ENCODE results near the gene CEP19.

CEP19 gene

DNA sequence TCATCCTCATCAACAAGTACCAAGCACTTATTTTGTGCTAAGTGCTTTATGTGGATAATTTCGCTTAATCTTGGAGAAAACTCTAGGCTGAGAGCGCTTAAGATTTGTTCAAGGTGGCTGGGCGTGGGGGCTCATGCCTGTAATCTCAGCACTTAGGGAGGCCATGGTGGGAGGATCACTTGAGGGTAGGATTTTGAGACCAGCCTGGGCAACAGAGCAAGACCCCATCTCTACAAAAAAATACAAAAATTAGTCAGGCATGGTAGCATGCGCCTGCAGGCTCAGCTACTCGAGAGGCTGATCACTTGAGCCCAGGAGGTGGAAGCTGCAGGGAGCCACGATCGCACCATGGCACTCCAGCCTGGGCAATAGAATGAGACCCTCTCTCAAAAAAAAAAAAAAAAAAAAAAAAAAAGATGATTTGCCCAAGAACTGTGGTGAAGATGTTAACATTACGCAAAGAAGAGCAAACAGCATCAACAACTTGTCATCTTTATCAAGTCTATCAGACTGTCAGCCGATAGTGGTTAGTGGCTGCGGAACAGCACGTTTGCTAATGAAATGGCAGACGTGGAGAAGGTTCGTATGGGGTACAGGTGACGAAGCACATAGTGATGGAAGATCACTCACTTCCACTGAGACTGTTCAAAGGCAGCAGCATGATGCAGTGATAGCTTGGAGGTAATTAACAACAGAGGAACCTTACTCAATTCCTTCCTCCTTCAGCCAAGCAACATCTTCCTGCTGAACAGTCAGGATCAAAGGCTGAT is 44.8 kb downstream of the CEP19 start:
- no peaks in the 10 kb centered on the region for H3K36me3 ChIP-seq
- no peak overlapping the region for H3K4me3 ChIP-seq (ENCODE audit: low read depth, low read length)
- no peak for DNase-seq
- TF ChIP-seq, protein P1, sequence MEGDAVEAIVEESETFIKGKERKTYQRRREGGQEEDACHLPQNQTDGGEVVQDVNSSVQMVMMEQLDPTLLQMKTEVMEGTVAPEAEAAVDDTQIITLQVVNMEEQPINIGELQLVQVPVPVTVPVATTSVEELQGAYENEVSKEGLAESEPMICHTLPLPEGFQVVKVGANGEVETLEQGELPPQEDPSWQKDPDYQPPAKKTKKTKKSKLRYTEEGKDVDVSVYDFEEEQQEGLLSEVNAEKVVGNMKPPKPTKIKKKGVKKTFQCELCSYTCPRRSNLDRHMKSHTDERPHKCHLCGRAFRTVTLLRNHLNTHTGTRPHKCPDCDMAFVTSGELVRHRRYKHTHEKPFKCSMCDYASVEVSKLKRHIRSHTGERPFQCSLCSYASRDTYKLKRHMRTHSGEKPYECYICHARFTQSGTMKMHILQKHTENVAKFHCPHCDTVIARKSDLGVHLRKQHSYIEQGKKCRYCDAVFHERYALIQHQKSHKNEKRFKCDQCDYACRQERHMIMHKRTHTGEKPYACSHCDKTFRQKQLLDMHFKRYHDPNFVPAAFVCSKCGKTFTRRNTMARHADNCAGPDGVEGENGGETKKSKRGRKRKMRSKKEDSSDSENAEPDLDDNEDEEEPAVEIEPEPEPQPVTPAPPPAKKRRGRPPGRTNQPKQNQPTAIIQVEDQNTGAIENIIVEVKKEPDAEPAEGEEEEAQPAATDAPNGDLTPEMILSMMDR (IDR thresholded peaks at IDR 0.05; ENCODE audit: low read depth, low read length), result no peak
- H3K9me3 ChIP-seq (ENCODE audit: severe bottlenecking), result no peaks in the 10 kb centered on the region
- no peaks in the 10 kb centered on the region for H3K27me3 ChIP-seq (ENCODE audit: insufficient read depth, low read depth, severe bottlenecking)
- H3K27ac ChIP-seq, result peak overlapping the region; percentile 65

DNA sequence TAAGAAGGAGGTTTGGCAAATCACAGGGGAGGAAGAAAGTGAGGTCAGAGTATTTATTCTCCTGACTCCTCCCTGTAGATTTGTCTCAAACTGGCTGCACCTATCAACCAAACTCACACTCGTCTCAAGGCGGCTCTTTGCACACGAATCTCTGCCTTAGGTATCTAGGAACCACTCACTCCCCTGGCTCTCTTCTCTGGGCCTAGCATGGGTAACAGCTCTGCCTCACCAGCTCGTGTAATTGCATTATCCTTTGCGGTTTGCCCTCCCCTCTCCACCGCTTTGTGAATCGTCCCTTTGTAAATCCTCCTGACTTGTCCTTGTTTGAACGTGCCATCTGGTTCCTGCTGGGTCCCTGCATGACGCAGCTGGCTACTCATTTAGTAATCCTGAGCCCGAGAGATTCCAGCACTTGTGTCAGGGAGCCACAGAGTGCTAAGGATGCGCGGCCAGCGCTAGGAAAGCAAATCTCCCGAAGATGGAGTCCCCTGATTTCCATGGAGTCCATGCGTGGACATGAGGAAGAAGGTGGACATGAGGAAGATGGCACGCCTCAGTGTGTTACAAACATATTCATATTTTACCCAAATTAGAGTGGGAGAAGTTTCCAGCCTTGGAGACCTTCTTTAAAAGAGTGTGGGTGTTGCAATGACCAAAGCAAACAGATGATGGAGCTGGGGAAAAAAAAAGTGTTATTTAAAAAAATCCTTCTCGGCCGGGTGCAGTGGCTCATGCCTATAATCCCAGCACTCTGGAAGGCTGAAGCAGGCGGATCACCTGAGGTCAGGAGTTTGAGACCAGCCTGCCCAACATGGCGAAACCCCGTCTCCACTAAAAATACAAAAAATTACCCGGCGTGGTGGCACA is 45.8 kb downstream of the CEP19 start:
- no peaks in the 10 kb centered on the region for H3K27me3 ChIP-seq (ENCODE audit: insufficient read depth, low read depth, severe bottlenecking)
- TF ChIP-seq, protein P1 (IDR thresholded peaks at IDR 0.05; ENCODE audit: low read depth, low read length), result no peak
- H3K9me3 ChIP-seq (ENCODE audit: severe bottlenecking), result no peaks in the 10 kb centered on the region
- peak overlapping the region; percentile 66 for H3K27ac ChIP-seq
- DNase-seq, result peak; percentile 87
- no peak overlapping the region for H3K4me3 ChIP-seq (ENCODE audit: low read depth, low read length)
- H3K36me3 ChIP-seq, result no peaks in the 10 kb centered on the region

DNA sequence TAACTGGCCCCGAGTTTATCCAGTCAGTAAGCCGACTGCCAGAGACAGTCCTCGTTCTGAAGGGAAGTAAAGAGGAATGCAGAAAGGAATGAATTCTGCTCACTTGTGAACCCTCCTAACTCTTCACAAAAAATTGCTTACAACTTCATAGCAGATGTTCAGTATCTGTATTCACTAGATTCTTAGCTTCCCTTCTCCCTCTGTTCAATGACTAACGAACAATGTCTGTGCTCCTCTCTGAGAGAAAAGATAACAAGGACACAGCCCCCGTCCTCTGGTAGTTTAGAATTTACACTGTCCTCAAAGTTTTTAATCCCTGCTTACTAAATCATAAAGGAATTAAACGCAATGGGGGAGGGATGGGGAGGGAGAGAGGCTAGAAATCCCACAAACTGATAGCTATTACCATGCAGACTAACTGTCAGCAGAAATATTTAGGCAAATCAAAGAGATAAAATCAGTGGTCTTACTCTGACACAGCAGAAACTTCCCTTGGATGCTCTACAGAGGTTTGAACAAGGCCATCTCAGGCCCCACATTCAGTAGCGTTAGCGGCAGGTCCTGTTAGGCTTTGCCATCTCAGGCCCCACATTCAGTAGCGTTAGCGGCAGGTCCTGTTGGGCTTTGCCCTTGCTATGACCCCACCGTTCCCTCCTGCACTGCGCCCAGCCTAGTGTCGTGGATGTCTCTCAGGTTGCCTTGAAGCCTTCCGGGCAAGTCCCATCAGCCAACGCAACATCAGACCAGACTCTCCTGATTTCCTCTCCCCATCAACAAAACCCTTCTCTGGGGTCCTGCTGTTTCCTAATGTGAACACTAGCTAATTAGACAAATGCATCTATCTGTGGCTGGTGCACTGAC is 49.1 kb downstream of the CEP19 start:
- TF ChIP-seq, protein P1 (IDR thresholded peaks at IDR 0.05; ENCODE audit: low read depth, low read length), result no peak
- Histone ChIP-seq H3K4me3 (ENCODE audit: low read depth, low read length) (no peak overlapping the region), H3K9me3 (ENCODE audit: severe bottlenecking) (no peaks in the 10 kb centered on the region), H3K27me3 (ENCODE audit: insufficient read depth, low read depth, severe bottlenecking) (no peaks in the 10 kb centered on the region), H3K36me3 (no peaks in the 10 kb centered on the region), H3K27ac (no peak overlapping the region)
- DNase-seq, result peak; percentile 16

DNA sequence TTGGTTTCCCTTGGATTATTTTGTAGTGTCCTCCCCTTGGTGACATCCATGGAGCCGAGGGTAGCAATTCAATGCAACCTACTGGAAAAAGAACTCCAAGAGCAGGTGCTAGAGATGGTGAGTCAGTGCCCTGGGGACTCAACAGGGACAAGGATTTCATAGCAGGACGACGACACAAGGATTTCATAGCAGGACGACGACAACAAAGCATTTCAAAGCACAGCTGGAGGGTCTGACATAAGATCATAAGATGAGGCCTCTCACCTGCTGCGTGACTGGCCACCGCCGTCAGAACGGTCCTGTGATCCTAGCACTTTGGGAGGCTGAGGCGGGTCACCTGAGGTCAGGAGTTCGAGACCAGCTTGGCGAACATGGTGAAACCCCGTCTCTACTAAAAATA is 50.0 kb downstream of the CEP19 start:
- TF ChIP-seq, protein P1 (IDR thresholded peaks at IDR 0.05; ENCODE audit: low read depth, low read length), result no peak
- H3K4me3 ChIP-seq (ENCODE audit: low read depth, low read length), result no peak overlapping the region
- no peaks in the 10 kb centered on the region for H3K27me3 ChIP-seq (ENCODE audit: insufficient read depth, low read depth, severe bottlenecking)
- no peak overlapping the region for H3K27ac ChIP-seq
- no peaks in the 10 kb centered on the region for H3K9me3 ChIP-seq (ENCODE audit: severe bottlenecking)
- no peak for DNase-seq
- H3K36me3 ChIP-seq, result no peaks in the 10 kb centered on the region

DNA sequence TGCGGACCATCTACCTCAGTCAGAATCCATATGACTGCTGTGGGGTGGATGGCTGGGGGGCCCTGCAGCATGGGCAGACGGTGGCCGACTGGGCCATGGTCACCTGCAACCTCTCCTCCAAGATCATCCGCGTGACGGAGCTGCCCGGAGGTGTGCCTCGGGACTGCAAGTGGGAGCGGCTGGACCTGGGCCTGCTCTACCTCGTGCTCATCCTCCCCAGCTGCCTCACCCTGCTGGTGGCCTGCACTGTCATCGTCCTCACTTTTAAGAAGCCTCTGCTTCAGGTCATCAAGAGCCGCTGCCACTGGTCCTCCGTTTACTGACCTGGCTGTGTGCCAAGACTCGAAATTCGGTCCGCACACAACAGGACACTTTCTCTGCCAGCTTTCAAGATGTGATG is 50.6 kb downstream of the CEP19 start:
- H3K9me3 ChIP-seq (ENCODE audit: severe bottlenecking), result no peaks in the 10 kb centered on the region
- no peaks in the 10 kb centered on the region for H3K36me3 ChIP-seq
- no peaks in the 10 kb centered on the region for H3K27me3 ChIP-seq (ENCODE audit: insufficient read depth, low read depth, severe bottlenecking)
- H3K4me3 ChIP-seq (ENCODE audit: low read depth, low read length), result no peak overlapping the region
- TF ChIP-seq, protein P1 (IDR thresholded peaks at IDR 0.05; ENCODE audit: low read depth, low read length), result no peak
- DNase-seq, result no peak
- no peak overlapping the region for H3K27ac ChIP-seq
